Breast epithelium (tissue), 4 donors: ENCODE data around the gene LY9. TPM values are rescaled to one million over a fixed set of nuclear protein-coding genes. Genes with fewer than 3 reads are reported as not detected.

Experiments used
- DNase-seq, 2 donors: peaks; one replicate each; pipeline ENCODE4 v3.0.0-alpha.2; 2019; ENCODE audit warnings: low spot score in 2 of 2
- H3K27ac ChIP-seq, 2 donors: fragments of 200-600 bp; sonication (generic) in 1 of 2; one replicate each; pipeline ENCODE4 v1.5.1; 2016 to 2019; ENCODE audit warnings: mild to moderate bottlenecking in 1 of 2
- H3K27me3 ChIP-seq, 2 donors: fragments of 200-600 bp; sonication (generic) in 1 of 2; one replicate each; pipeline versions ENCODE4 v1.5.1 to v1.6.0; 2017 to 2019; ENCODE audit warnings: control low read depth in 1 of 2, mild to moderate bottlenecking in 1 of 2
- H3K36me3 ChIP-seq: fragments of 200-600 bp; one replicate; pipeline ENCODE4 v1.5.1; 2019
- H3K4me1 ChIP-seq, 2 donors: fragments of 200-600 bp; sonication (generic); one replicate each; pipeline ENCODE4 v1.5.1; 2016 to 2019; ENCODE audit warnings: control low read depth in 1 of 2
- H3K4me3 ChIP-seq, 3 donors: fragments of 200-600 bp; sonication (generic); 1 replicate in 2 of 3; 2 replicates in 1 of 3; pipeline ENCODE4 v1.5.1; 2016 to 2019; ENCODE audit warnings: mild to moderate bottlenecking in 3 of 3, moderate library complexity in 2 of 3
- H3K9me3 ChIP-seq, 2 donors: fragments of 200-600 bp; sonication (generic) in 1 of 2; one replicate each; pipeline ENCODE4 v1.5.1; 2016 to 2019; ENCODE audit warnings: control low read depth in 1 of 2
- POLR2A ChIP-seq: fragments of 450-650 bp; IDR thresholded peaks from one replicate; pipeline ENCODE4 v1.6.1; 2016; ENCODE audit warnings: antibody characterized with exemption, mild to moderate bottlenecking, moderate library complexity
- POLR2AphosphoS5 ChIP-seq, 3 donors: sonication (generic); formaldehyde crosslinking; IDR thresholded peaks; one replicate each; pipeline ENCODE4 v1.6.1; 2017; ENCODE audit warnings: antibody characterized with exemption in 3 of 3
- intact Hi-C: fragments of 100-400 bp; cut with DNase I; formaldehyde crosslinking; loops from one replicate; pipeline ENCODE4 v1.15.1; 2023; ENCODE audit warnings: low total_unique reads
- total RNA-seq, 3 donors: library from RNA; depleted of rRNA; stranded (reverse); fragments of >200 nt; gene quantifications; one replicate each; pipeline ENCODE4 v1.1.0, GENCODE V29; 2016
- TF ChIP-seq, protein P1 (sequence below), 3 donors: fragments of 450-650 bp; IDR thresholded peaks; one replicate each; pipeline ENCODE4 v1.5.1; 2016 to 2017; ENCODE audit warnings: antibody characterized with exemption in 3 of 3, mild to moderate bottlenecking in 3 of 3, moderate library complexity in 3 of 3

LY9 gene
- total RNA-seq, 3 donors from 2014 or later = 1.1 to 5.9 (median 5.6) TPM

GRCh38 chr1:160806109-160806665, 10.2 kb downstream of the LY9 start:
- TF ChIP-seq POLR2AphosphoS5 (IDR thresholded peaks at IDR 0.05) (no peak), POLR2A (no peak)
- TF ChIP-seq, protein P1, sequence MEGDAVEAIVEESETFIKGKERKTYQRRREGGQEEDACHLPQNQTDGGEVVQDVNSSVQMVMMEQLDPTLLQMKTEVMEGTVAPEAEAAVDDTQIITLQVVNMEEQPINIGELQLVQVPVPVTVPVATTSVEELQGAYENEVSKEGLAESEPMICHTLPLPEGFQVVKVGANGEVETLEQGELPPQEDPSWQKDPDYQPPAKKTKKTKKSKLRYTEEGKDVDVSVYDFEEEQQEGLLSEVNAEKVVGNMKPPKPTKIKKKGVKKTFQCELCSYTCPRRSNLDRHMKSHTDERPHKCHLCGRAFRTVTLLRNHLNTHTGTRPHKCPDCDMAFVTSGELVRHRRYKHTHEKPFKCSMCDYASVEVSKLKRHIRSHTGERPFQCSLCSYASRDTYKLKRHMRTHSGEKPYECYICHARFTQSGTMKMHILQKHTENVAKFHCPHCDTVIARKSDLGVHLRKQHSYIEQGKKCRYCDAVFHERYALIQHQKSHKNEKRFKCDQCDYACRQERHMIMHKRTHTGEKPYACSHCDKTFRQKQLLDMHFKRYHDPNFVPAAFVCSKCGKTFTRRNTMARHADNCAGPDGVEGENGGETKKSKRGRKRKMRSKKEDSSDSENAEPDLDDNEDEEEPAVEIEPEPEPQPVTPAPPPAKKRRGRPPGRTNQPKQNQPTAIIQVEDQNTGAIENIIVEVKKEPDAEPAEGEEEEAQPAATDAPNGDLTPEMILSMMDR (IDR thresholded peaks at IDR 0.05) = no peak
- Histone ChIP-seq H3K27me3 (no peaks in the 10 kb centered on the region), H3K36me3 (no peaks in the 10 kb centered on the region), H3K9me3 (peaks cover 17 to 24% of the 10 kb centered on the region in 2 donors), H3K4me1 (no peaks in the 10 kb centered on the region), H3K4me3 (no peak overlapping the region), H3K27ac (no peak overlapping the region)
- intact Hi-C loops = no loop called here
- DNase-seq = no peak

DNA sequence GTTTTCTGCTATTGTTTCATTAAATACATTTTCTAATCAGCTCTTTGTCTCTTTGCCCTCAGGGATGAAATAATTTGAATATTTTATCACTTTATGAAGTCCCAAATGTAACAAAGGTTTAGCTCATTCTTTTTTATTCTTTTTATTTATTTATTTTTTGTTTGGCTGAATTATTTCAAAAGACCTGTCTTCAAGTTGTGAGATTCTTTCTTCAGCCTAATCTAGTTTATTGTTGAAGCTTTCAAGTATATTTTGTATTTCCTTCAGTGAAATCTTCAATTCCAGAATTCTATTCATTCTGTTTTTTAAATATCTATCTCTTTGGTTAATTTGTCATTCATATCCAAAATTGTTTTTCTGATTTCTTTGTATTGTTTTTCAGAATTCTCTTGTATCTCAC, 10.8 kb downstream of the LY9 start:
- TF ChIP-seq POLR2A = no peak
- TF ChIP-seq, protein P1 (IDR thresholded peaks at IDR 0.05) = no peak
- TF ChIP-seq POLR2AphosphoS5 (IDR thresholded peaks at IDR 0.05) = no peak
- H3K27me3 ChIP-seq = no peaks in the 10 kb centered on the region
- H3K9me3 ChIP-seq = peaks cover 17 to 24% of the 10 kb centered on the region in 2 donors
- intact Hi-C loops = no loop called here
- no peaks in the 10 kb centered on the region for H3K4me1 ChIP-seq
- no peak overlapping the region for H3K27ac ChIP-seq
- no peak for DNase-seq
- no peaks in the 10 kb centered on the region for H3K36me3 ChIP-seq
- no peak overlapping the region for H3K4me3 ChIP-seq

- H3K27ac ChIP-seq = no peak overlapping the region
- DNase-seq = no peak
- H3K27me3 ChIP-seq = no peaks in the 10 kb centered on the region
- H3K4me1 ChIP-seq = no peaks in the 10 kb centered on the region
- H3K36me3 ChIP-seq = no peaks in the 10 kb centered on the region
- H3K9me3 ChIP-seq = peaks cover 17 to 24% of the 10 kb centered on the region in 2 donors
- TF ChIP-seq, protein P1 (IDR thresholded peaks at IDR 0.05) = no peak
- TF ChIP-seq POLR2AphosphoS5 (IDR thresholded peaks at IDR 0.05) (no peak), POLR2A (no peak)
- H3K4me3 ChIP-seq = no peak overlapping the region
- intact Hi-C loops = no loop called here
Observed at GRCh38 chr1:160807247-160807646, 11.3 kb downstream of the LY9 start.

- intact Hi-C loops = no loop called here
- no peak for DNase-seq
- Histone ChIP-seq H3K9me3 (peaks cover 17 to 24% of the 10 kb centered on the region in 2 donors), H3K27ac (no peak overlapping the region), H3K4me3 (no peak overlapping the region), H3K27me3 (no peaks in the 10 kb centered on the region), H3K36me3 (no peaks in the 10 kb centered on the region), H3K4me1 (no peaks in the 10 kb centered on the region)
- TF ChIP-seq, protein P1 (IDR thresholded peaks at IDR 0.05) = no peak
Observed at GRCh38 chr1:160807738-160808137, 11.8 kb downstream of the LY9 start.

DNA sequence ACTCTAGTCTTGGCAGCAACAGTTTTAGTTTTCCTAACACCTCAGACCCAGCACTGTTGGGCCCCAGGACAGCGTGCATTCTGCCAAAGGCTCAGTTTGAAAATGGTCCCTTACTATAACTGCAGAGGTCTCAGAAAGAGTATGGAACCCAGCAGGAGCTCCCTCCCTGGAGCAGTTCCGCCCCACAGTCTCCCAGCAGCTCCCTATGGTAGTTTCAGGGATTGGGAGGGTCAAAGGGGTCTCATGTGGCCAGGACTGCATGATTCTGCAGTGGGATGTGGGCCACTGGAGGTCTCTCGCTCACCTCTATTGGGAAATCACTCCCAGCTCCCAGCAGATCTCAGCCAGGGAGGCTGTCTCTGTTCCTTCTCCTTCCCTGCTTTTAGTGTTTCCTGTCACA, 12.3 kb downstream of the LY9 start:
- Histone ChIP-seq H3K9me3 (peaks cover 17 to 24% of the 10 kb centered on the region in 2 donors), H3K4me1 (no peaks in the 10 kb centered on the region), H3K36me3 (no peaks in the 10 kb centered on the region), H3K4me3 (no peak overlapping the region), H3K27ac (no peak overlapping the region), H3K27me3 (no peaks in the 10 kb centered on the region)
- no peak for DNase-seq
- intact Hi-C loops = no loop called here
- TF ChIP-seq POLR2AphosphoS5 (IDR thresholded peaks at IDR 0.05) (no peak), POLR2A (no peak)
- TF ChIP-seq, protein P1 (IDR thresholded peaks at IDR 0.05) = no peak
